C4-2B (cell line): ENCODE results near the gene PLOD2.

Experiments
- ZFX ChIP-seq: fragments of 450-650 bp; IDR thresholded peaks from 2 replicates; pipeline ENCODE4 v1.6.1; 2017
- TF ChIP-seq, protein P1 (sequence below): fragments of 450-650 bp; conservative IDR thresholded peaks from 2 replicates; pipeline ENCODE4 v1.5.1; 2017; ENCODE audit warnings: mild to moderate bottlenecking

GRCh38 chr3:146164971-146165769 is 4.2 kb upstream of the PLOD2 start:
- TF ChIP-seq, protein P1, sequence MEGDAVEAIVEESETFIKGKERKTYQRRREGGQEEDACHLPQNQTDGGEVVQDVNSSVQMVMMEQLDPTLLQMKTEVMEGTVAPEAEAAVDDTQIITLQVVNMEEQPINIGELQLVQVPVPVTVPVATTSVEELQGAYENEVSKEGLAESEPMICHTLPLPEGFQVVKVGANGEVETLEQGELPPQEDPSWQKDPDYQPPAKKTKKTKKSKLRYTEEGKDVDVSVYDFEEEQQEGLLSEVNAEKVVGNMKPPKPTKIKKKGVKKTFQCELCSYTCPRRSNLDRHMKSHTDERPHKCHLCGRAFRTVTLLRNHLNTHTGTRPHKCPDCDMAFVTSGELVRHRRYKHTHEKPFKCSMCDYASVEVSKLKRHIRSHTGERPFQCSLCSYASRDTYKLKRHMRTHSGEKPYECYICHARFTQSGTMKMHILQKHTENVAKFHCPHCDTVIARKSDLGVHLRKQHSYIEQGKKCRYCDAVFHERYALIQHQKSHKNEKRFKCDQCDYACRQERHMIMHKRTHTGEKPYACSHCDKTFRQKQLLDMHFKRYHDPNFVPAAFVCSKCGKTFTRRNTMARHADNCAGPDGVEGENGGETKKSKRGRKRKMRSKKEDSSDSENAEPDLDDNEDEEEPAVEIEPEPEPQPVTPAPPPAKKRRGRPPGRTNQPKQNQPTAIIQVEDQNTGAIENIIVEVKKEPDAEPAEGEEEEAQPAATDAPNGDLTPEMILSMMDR = no peak
- no peak for TF ChIP-seq ZFX
